ENCODE measurements around the gene NOP56. TPM values are rescaled to one million over a fixed set of nuclear protein-coding genes. Genes with fewer than 3 reads are reported as not detected.

The NOP56 gene
- polyA plus RNA-seq, 1 donor = 153 TPM

DNA sequence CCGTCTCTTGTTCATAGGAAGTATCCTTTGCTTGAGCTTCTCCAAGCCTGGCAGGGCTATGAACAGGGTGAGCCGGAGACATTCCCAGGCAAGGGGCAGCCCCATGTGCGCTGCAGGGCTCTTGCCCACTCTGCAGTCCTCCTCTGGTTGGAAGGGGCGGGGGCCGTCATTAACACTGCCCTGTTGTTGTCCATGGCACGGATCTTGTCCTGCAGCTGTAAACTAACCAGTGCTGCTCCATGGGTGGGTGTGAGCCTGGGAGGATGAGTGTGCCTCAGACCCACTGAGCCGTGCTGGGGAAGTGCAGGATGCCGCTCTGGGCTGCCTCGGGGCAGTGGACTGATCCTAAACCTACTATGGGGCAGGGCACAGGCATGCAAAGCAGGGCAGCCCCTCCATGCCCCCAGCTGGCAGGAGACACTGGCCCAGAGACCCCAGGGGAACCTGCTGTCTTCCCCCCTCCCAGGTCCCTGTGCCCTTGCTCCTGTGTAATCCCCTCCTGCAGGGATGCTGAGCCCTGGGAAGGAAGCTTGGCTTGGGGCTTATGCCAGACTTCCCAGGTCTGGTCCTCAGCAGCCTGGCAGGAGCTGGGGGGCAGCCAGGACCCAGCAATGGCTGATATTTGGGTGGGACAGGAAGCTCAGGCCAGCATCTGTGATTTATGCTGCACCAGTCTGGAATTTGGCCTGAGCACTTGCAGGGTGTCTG lies 48.6 kb downstream of the NOP56 start:
- no peak for DNase-seq (ENCODE audit: low read depth)

DNA sequence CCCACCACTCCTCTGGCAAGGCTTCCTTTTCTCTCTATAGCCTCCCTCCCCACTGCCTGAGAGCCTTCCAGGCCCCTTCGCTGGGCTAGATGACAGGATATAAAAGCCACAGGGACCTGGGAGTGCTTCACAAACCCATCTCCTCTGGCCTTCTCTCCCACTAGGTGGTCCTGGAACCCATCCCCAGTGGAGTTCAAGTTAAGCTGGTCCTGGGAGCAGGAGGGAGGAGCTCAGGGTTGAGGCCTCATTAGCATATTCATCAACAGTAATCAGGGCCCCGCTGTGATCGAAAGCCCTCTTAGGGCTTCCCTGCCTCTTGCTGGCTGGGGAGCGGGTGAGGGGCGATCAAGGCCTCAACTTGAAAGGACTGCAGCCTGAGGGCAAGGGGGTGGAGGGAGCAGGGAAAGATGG lies 49.2 kb downstream of the NOP56 start:
- no peak for DNase-seq (ENCODE audit: low read depth)

DNA sequence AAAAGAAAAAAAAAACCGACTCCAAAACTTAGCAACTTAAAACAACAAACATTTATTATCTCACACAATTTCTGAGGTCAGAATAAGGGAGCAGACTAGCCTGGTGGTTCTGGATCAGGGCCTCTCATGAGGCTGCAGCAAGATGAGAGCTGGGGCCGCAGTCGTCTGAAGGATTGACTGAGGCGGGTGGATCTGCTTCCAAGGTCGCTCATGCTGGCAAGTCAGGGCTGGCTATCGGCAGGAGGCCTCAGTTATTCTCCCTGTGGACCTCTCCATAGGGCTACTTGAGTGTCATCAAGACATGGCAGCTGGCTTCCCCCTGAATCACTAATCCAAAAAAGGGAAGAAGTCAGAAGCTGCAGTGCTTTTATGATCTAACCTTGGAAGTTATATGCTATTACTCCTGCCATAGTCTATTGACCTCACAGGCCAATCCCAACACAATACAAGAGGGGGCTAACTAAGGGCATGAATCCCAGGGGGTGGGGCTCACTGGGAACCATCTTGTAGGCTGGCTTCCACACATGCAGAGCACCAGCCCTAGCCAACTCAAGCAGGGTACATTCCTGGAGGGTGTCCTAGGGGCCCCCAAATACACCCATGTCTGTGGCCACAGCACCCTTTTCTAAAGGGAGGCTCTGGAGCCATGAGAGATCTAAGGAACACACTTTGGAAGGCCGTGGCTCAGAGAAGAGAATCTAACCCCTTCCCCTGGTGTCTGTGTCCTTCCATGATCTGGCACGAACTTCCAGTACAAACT lies 51.5 kb downstream of the NOP56 start:
- DNase-seq (ENCODE audit: low read depth) = no peak

DNA sequence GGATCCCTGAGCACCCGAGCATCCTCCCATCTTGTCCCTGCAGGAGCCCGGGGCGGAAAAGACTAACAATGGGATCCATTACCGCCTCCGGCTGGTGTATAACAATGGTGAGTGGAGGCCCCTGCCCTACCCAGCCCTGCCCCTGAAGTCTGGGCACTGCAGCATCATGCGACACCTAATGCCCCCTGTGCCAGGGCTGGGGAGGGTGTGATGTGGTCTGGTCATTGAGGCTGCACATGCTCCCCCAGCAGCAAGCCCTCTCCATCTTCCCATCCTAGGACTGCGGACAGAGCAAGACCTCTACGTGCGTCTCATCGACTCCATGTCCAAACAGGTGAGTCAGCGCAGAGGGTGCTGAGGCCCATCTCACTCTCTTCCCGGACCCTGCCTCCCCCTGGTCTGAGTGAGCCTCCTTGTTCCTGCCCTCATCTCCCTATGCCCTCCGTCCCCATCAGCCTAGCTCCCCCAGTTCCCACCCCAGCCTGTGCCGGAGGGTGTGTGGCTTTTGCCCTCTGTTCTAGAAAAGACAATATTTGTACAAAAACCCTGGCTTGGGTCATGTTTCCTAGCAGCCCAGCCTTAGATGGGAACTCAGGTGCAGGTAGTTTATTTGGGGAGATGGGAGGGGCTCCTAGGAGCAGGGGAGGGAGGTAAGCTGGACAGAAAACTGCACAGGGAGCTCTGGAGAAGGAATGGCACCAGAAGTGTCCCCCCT lies 53.7 kb downstream of the NOP56 start:
- DNase-seq (ENCODE audit: low read depth) = no peak

DNA sequence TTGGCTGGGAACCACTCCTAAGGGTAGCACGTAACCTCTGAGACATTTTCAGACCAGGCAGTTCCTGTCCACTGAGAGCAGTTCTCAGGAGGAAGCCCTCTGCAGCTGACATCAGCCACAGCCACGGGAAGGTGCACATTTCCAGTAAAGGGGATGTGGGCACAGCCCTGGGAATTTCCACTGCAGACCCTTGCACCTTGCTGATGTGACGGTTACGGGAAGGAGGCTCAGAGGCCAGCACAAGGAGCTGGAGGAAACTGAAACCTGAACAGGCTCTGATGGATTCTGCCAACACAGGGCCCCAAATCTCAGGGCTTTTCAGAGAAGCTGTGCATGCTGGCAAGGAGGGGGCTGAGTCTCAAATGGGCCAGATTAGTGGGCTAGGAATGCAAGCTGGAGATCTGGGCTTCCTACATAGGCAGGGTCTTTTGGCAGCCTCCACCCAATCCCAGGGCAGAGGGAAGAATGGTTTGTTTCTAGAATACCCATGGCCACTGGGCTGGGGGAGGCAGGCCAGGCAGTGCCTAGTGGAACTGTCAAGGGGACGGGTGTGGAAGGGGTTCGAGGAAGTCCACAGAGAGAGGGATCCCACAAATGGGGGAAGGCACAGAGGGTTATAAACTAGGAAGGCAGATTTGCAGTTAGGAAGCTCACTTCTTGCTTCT lies 54.4 kb downstream of the NOP56 start:
- DNase-seq (ENCODE audit: low read depth) = no peak

DNA sequence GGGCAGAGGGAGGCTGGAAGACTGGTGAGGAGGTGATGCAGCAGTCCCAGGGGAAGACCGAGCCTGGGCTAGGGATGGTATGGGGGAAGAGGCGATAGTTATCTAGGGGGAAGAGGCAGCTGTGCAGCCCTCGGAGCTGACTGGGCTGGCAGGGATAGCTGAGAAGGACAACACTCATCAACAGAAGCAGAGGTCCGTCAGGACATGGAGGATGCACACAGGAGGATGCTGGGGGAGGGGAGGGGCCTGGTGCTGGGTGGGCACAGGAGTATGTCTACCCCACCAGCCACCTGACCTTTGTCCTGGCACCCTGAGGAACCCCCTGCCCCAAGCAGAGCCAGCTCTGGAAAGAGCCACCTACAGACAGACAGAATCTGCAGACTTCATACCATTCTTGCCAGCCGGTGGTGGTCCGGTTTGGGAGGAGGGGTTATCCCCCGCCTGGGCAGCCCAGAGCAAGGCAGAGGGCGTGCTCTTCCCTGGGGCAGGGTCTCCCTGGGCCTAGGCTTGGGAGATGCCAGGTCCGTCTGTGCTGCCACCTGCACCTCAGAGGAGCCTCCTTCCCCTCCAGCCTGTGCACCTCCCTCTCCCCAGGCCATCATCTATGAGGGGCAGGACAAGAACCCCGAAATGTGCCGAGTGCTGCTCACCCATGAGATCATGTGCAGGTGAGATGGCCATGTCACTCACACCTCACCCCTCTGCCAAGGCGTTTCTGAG lies 55.1 kb downstream of the NOP56 start:
- no peak for DNase-seq (ENCODE audit: low read depth)

Other genes with a start within 250 kb of the NOP56 start
- gene SNRPB, start 181.8 kb upstream of the NOP56 start, polyA plus RNA-seq (ENCODE audit: insufficient read length) = 86.8 TPM
- gene ZNF343, start 143.7 kb upstream of the NOP56 start, polyA plus RNA-seq (ENCODE audit: insufficient read length) = 10.5 TPM
- 0.10 TPM for gene TMC2, start 116.1 kb upstream of the NOP56 start, polyA plus RNA-seq (ENCODE audit: insufficient read length)
- 99.0 TPM for gene IDH3B, start 11.6 kb downstream of the NOP56 start, polyA plus RNA-seq (ENCODE audit: insufficient read length)
- gene EBF4, start 40.1 kb downstream of the NOP56 start, polyA plus RNA-seq (ENCODE audit: insufficient read length) = 9.0 TPM
- gene CPXM1, start 148.0 kb downstream of the NOP56 start, polyA plus RNA-seq (ENCODE audit: insufficient read length) = 31.6 TPM
- not detected for gene C20orf141, start 162.4 kb downstream of the NOP56 start, polyA plus RNA-seq (ENCODE audit: insufficient read length)
- not detected for gene TMEM239, start 163.7 kb downstream of the NOP56 start, polyA plus RNA-seq (ENCODE audit: insufficient read length)
- gene PCED1A, start 188.0 kb downstream of the NOP56 start, polyA plus RNA-seq (ENCODE audit: insufficient read length) = 26.2 TPM
- 20.0 TPM for gene VPS16, start 188.1 kb downstream of the NOP56 start, polyA plus RNA-seq (ENCODE audit: insufficient read length)
- gene PTPRA, start 220.8 kb downstream of the NOP56 start, polyA plus RNA-seq (ENCODE audit: insufficient read length) = 38.4 TPM

All from forelimb muscle (tissue), 1 donor.